Stimulated activated CD4-positive, alpha-beta T cell treated with anti-CD3 and anti-CD28 coated beads, Interleukin-4, amount 100 ng/mL, for 48 hours (primary cell): Measurements from ENCODE around the gene CAMSAP1.

Experiments
- DNase-seq, 2 donors: peaks; one replicate each; pipeline ENCODE4 v3.0.0-alpha.2; 2020; ENCODE audit warnings: low read depth in 2 of 2

CAMSAP1 gene

GRCh38 chr9:135792268-135793128, 114.8 kb downstream of the CAMSAP1 start:
- DNase-seq, result no peak

DNA sequence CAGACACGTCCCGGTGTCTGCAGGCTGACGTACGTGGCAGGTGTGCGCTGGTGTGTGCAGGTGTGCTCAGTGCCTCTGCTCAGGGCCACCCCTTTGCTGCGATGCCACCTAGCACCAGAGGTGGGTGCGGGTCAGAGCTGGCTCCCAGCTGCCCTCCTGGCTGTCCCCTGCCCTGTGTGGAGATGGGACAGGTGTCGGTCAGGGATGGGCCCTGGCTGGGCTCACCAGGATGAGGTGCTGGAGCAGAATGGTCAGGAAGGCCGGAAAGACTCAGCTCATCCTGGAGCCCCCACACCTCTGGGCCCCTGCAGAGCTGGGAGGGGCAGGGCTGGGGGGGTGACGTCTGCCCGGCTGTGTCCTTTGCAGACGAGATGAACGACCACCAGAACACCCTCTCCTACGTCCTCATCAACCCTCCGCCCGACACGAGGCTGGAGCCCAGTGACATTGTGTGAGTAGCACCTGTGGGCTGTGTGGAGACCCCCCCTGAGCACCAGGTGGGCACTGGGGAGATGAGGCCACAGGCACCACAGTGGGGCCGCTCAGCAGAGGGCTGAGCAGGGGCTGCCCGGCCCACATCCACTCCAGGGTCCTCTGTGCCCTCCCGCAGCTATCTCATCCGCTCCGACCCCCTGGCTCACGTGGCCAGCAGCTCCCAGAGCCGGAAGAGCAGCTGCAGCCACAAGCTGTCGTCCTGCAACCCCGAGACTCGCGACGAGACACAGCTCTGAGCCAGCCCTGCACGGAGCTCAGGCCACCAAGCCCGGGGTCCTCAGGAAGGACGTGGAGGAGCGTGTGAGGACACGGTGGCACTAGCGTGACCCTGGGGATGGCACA, 115.7 kb downstream of the CAMSAP1 start:
- no peak for DNase-seq

DNA sequence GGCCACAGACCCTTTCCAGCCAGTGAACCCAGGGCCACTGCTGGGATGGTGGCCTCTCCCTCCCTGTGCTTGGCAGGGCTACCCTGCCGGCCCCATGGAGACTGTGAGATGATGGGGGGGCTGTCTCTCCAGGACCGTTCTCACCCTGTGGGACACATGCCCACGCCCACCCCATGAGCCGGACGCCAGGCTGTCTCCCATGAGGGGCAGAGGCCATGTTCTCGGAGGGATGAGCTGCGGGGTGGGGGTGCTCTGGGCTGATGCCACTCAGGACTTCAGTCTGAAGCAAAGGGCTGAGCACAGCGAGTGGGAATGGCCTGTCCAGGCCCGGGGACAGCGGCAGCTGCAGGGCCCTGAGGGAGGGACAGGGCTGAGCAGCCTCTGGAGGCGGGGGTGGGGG, 116.5 kb downstream of the CAMSAP1 start:
- no peak for DNase-seq

DNA sequence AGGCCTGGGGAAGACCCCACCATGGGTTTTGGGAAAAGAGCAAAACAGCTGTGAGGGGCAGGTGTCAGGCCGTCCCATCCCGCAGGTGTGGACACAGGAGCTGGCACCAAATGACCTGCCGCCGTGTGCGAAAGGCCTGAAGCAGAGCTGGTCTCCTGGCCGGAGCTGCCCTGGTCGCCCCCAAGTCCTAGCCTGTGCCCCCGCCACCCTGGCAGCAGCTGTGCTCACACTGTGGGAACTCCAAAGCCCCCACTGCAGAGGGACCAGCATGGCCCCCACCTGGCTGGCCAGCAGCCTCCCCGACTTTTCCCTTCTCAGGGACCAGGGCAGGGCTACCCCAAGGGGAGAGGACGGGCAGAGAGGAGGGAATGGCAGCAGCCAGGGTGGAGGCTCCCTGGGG, 117.0 kb downstream of the CAMSAP1 start:
- no peak for DNase-seq

DNA sequence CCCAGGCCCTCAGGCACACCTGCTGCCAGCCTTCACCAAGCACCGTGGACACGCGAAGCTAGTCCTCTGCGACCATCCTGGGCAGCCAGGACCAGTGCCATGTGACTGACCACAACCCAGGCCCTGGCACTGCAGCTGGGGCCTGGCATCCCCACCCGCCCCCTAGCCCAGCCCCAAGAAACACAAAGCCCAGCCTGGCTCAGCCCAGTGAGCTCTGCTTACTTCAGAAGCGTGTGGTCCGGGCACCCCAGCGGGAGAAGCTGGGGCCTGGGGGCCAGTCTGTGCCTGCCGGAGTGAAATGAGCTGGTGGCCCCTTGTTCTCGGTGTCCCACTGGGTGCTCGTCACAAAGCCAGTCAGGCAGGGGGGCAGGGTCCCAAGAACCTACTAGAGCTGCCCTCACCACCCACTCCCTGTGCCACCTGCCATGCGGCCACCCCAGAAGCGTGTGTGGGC, 117.5 kb downstream of the CAMSAP1 start:
- DNase-seq, result no peak

- DNase-seq, result no peak
Observed at GRCh38 chr9:135788576-135789300, 118.6 kb downstream of the CAMSAP1 start.

DNA sequence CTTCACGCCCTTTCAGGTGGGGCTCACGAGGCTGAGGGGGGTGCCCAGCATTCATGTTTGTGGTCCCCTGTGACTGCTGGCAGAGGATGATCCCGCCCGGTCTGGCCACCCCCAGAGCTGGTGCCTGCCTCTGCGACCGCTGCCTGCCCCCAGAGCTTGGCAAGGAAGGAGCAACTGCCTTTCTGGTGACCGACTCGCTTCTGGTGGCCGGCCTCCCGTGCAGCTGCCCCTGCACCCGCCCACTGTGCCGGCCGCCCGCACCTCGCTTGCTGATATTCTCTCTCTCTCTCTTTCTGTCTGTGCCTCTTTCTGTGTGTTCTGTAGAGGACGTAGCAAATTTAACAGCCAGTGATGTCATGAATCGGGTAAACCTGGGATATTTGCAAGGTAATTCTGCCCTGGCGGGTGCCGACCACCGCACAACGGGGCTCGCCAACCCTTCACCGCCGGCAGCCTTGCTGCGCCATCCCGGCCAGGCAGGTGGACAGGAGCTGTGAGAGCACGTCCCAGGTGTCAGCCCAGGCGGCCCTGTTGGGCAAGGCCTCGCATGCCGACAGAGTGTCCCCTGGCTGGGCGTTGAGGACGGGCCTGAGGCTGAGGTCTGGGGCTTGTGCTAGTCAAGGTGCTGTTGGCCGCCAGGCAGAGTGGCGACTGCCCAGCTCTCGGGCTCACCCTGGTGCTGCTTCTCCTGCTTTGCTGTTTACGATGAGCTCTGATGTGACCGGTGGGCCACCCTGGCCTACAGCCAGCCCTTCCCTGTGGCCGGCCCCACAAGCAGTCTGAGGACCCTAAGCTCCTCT, 119.4 kb downstream of the CAMSAP1 start:
- no peak for DNase-seq

- DNase-seq, result no peak
Observed at GRCh38 chr9:135787317-135787716, 120.0 kb downstream of the CAMSAP1 start.

- DNase-seq, result no peak
Observed at GRCh38 chr9:135786146-135786690, 121.1 kb downstream of the CAMSAP1 start.

DNA sequence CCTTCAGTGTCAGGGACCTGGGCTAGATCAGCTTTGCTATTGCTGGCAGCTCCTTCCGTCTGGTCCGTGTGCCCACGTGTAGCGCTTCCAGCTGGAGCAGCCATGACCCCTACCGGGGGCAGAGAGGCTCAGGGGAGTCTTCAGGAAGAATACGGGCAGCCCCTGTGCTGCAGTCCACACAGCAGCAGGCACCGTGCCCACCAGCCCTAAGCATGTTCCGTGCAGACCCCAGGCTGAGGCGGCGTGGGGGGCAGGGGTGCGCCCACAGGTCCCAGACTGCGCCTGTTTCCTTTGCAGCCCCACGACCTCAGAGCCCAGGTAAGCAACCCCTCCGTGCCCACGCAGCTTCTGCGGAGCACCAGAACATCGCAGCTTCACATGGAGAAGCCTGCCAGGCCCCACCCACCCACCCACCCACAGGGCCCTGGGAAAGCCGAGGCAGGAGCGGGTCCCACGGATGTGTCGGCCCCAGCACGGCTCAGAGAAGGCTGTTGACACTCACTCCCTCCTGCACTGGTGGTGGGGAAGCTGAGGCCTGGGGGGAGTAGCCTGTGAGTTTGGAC, 122.3 kb downstream of the CAMSAP1 start:
- no peak for DNase-seq

- DNase-seq, result no peak
Observed at GRCh38 chr9:135783540-135784245, 123.7 kb downstream of the CAMSAP1 start.

GRCh38 chr9:135782946-135783345, 124.4 kb downstream of the CAMSAP1 start:
- no peak for DNase-seq

- DNase-seq, result no peak
Observed at GRCh38 chr9:135780626-135781025, 126.7 kb downstream of the CAMSAP1 start.

GRCh38 chr9:135780086-135780485, 127.3 kb downstream of the CAMSAP1 start:
- no peak for DNase-seq

DNA sequence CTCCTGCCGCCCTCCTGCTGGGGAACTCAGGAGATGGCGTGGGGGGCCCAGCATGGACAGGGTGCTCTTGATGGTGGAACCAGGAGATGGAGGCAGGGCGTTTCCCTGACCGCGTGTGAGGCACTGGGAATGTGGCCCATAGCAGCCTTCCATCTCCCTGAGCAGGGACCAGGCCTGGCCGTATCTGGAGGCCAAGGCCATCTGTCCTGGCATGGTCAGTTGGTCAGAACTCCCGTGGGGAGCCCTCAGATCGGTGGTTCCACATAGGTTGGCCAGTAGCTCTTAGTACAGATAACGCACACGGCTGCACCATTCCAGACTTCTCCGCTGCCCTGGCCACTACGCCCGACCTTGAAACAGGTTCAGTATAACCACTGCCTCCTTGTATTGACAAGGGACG, 127.8 kb downstream of the CAMSAP1 start:
- DNase-seq, result no peak

DNA sequence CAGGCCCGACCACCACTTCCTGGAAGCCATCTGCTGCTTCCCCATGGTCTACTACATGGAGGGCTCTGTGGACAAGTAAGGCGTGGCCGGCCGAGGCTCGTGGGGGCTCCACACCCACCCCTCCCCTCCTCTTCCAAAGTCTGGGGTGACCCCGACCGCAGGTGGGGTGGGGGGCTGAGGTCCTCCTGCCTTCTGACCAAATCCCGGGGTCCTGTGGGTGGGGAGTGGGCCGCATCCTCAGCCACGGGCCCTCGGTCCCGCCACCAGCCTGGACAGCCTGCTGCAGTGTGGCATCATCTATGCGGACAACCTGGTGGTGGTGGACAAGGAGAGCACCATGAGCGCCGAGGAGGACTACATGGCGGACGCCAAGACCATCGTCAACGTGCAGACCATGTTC, 128.9 kb downstream of the CAMSAP1 start:
- no peak for DNase-seq

GRCh38 chr9:135777623-135778177, 129.6 kb downstream of the CAMSAP1 start:
- no peak for DNase-seq

DNA sequence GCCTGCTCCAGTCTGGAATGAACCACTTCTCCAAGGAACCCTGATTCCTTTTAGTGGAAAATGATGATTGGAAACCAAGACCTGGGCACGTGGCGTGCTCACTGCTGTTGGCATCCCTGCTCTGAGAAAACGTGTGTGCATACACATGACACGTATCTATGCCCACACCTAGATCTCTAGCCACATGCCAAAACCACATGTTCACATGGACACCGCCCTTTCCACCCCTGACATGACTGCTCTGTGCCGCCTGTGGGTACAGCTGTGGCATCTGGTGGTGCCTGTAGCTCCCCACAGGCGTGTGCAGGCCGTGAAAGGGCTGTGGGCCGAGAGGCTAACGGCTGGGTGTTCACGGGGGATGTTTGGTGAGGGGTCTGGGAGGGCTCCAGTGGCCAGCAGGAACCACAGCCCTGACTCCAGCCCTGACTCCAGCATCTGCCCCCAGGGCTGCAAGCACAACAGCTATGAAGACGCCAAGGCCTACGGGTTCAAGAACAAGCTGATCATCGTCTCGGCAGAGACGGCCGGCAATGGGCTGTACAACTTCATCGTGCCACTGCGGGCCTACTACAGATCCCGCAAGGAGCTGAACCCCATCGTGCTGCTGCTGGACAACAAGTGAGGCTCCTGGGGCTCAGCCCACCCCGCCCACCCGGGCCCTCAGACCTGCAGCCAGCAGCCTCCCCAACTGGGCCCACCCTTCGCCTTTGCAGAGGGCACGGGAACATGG, 130.3 kb downstream of the CAMSAP1 start:
- no peak for DNase-seq

- no peak for DNase-seq
Observed at GRCh38 chr9:135775911-135776310, 131.4 kb downstream of the CAMSAP1 start.
